Glomerular visceral epithelial cell (primary cell): ENCODE data around the gene GLT6D1.

Experiments used
- DNase-seq: peaks from one replicate; pipeline ENCODE4 v3.0.0-alpha.2; 2016; ENCODE audit errors: extremely low spot score

GLT6D1 gene

GRCh38 chr9:135608294-135608998, 30.9 kb downstream of the GLT6D1 start:
- no peak for DNase-seq

GRCh38 chr9:135607401-135608293, 31.7 kb downstream of the GLT6D1 start:
- no peak for DNase-seq

DNA sequence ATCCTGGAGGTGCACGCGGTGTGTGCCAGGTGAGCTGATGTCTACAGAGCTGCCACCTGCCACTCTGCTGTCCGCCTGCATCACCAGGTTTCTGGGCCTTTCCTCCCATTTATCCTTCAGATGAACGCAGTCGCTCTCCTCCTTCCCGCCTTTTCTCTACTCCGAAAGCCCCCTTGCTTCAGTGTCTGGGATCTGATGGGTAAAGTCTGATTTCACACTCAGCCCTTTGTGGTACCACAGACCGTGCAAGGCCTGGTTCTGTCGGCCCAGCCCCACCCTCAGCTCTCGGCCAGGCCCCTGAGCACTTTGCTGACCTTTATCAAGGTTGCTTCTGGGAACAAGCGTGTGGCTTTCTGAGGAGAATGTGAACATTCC, 32.5 kb downstream of the GLT6D1 start:
- no peak for DNase-seq

DNA sequence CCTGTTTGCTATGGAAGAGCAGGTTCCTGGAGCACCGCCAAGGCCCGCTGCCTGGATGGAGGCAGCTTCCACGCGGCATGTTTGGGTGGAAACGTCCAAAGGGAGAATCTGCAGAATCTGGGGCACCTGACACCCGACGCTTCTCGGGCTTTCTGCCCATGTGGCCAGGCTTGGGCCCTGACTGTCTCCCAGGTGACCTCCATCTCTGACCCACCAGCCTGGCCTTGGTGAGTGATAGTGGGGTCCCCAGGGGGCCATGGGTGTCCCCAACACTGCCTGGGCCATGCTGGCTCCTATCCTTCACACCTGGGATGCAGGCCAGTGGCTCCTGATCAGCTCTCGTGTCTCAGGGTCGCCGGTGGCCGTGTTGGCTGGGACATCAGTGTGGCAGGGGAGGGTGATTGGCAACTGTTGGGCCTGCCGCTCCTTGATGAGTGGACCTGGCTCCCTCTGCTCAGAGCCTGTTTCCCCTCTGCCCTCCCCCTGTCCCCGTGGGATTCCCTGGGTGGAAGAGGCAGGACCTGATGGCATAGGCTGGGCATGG, 34.0 kb downstream of the GLT6D1 start:
- DNase-seq, result no peak

DNA sequence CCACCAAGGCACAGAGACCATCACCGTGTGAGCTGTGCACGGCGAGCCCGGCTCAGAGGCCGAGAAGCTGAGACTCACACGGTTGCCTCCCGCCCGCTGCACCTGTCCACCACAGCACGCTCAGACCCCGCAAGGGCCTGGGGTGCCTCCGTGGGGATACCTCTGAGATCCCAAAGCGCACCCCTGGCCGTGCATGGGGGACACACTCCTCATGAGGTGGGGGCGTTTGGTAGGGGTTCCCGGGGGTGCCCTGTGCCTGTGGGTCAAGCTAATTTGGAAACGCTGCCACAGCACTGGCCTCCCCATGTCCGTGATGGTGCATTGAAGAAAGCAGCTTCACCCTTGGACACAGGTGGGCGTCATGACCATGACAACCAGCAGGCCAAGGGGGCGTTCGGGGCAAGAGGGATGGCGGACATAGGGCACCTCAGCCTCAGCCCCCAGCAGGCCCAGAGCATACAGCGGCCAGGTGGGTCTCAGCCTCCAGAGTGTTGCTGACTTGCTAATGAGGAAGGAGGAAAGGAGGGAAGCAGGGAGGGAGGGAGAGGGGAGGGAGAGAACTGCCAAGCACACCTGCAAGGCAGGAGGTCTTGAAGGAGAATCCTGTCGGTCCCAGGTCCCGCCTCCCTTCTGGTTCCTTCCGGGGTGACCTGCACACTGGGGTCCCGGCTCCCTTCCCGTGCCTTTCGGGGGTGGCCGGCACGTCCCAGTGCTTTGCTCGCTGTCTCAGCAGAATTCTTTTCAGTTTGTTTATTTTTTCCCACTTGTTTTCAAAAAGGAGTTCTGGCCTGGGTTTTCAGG, 34.7 kb downstream of the GLT6D1 start:
- DNase-seq, result no peak

DNA sequence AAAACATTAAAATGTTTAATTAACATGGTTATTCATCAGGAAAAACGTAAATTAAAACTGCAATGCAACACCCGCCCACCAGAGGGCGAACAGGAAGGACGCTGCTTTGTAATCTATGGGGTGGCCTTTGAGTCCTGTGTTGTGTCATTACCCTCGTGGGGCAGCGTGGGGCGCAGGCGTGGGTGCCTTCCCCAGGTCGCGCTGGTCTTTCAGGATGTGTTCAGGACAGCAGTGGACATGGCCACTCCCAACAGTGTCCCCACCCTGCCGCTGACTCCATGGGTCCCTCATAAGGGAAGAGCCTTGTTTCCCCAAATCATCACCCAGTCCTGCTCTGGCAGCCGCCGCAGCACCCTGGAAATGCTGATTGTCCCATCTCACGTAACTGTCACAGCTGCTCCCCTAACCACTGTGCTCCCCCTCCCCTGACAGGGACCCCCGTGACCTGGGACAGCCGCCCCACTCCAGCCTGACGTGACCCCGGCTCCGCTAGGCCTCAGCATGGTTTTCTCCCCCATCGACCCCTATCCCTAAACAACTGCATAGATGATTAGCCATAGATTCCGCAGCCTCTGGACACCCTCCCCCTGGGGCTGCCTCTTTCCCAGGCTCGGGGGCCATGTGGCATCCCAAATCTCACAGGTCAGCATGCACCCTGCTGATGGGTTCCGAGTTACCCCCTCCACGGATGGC, 36.4 kb downstream of the GLT6D1 start:
- DNase-seq, result peak; percentile 20

- no peak for DNase-seq
Measured at GRCh38 chr9:135601988-135602387, 37.4 kb downstream of the GLT6D1 start.

GRCh38 chr9:135600296-135600817, 39.0 kb downstream of the GLT6D1 start:
- no peak for DNase-seq

- no peak for DNase-seq
Measured at GRCh38 chr9:135596211-135596610, 43.1 kb downstream of the GLT6D1 start.

GRCh38 chr9:135592625-135593024, 46.7 kb downstream of the GLT6D1 start:
- DNase-seq, result no peak

- DNase-seq, result no peak
Measured at GRCh38 chr9:135592331-135592590, 47.1 kb downstream of the GLT6D1 start.

DNA sequence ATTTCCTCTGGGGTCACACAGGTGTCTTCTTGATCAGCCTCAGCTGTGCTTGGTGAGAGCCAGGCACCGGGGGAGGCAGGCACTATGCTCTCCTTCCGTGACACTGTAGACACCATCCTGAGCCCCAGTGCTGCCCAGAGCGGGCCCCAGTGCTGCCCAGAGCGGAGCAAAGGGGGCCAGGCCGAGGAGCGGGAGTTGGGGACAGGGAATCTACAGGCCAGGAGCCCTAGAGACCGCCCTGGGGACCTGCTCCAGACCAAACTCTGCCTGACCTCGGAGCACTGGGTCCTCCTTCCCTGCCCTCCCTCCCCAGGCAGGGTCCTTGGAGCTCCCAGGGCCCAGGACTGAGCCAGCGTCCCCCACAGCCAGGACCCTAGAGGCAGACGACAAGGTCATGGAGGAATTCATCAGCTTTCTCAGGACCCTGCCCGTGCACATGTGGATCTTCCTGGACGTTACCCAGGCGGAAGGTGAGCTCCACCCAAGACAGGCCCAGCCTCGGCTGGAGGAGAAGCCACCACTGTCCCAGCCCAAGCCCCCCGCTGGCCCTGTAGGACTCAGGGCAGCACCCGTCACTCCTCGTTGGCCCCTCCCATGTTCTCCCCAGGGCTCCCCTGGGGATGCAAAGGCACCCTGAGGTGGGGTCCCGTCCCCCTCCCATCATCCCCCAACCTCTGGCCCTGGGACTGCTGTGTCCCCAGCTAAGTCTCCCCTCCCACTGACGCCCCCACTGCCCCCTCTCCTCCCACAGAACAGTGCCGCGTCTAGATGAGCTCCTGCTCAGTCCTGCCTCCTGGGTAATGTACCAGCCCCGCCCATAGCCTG, 47.6 kb downstream of the GLT6D1 start:
- DNase-seq, result no peak

DNA sequence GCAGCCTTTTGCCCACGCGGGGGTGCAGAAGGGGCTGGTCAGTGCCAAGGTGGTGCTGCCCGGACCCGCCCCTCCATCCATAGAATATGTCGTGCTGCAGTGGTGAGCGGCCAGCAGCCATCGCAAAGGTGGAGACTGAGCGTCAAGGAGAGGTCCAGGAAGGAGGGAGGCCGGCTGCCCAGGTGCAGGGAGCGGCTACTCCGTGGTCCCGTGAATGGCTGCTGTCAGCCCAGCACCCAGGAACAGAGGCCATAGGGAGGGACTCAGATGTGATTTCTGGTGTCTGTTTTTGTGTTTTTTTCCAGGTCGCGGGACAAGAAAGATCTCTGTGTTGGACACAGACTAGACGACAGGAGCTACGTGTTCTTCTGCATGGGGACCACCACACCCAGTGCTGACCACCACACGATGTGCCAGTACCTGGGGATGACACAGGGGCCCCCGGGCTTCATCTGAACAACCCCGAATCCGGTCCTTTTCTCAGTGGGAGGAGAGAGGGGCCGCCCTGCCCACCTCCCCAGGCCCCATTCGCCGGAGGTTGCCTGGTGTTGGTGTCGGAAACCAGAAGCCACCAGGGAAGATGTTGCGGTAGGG, 48.8 kb downstream of the GLT6D1 start:
- no peak for DNase-seq

- no peak for DNase-seq
Measured at GRCh38 chr9:135589596-135590485, 49.5 kb downstream of the GLT6D1 start.

GRCh38 chr9:135588886-135589595, 50.3 kb downstream of the GLT6D1 start:
- no peak for DNase-seq

DNA sequence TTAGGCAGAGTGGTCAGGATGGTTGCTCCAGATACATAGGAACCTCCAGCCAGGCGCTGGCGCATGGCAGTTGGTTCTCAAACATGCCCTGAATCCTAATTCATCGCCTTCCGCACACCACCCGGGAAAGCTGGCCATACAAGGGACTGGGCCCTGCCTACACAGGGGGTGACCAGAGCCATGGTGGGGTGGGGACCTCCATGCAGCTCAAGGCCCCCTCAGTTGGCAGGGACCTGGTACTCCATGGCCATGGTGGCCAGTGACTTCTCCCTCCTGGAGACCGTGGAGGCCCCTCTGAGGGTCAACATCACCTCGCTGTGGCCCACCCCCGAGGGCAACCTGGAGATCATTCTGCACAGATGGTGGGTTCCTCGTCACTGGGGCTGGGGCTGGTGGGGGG, 51.0 kb downstream of the GLT6D1 start:
- no peak for DNase-seq

GRCh38 chr9:135587658-135588057, 51.7 kb downstream of the GLT6D1 start:
- no peak for DNase-seq

DNA sequence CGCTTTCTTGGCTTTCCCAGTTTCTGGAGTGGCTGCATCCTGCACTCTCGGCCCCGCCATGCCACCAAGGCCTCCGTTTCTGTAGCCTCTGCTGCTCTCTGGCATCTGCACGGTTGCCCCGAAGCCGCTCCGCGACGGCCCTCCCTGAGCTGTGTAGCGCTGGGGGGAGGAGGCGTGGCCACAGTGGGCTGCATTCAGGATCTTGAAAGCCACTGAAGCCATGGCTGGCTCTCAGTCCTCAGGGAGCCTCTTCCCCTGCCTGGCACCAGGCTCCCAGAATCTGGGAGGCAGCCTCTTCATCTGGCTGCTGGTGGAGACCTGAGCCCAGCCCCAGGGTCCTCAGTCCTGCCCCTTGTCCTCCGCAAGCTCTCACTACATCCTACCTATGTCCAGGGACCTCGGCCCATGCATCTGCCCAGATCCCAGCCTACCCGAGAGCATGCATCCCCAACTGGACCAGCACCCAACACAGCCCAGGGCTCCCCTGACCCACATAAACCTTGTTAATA, 52.7 kb downstream of the GLT6D1 start:
- no peak for DNase-seq
